ENCODE measurements around the gene TMEM82. TPM values are rescaled to one million over a fixed set of nuclear protein-coding genes. Genes with fewer than 3 reads are reported as not detected.

TMEM82 gene
- total RNA-seq, 1 donor from 2014 or later: not detected

DNA sequence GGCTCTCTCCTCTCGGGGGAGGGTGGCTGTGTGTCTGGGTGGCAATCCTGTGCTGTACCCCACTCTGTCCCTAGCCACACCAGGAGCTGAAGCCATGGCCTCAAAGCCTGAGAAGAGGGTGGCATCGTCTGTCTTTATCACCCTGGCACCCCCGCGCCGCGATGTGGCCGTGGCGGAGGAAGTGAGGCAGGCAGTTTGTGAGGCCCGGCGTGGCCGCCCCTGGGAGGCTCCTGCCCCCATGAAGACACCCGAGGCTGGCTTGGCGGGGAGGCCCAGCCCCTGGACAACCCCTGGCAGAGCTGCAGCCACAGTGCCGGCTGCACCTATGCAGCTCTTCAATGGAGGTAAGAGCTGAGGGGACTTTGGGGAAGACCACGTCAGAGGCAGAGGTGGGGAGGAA, 22.6 kb downstream of the TMEM82 start:
- no peak overlapping the region for H3K27ac Mint-ChIP-seq (ENCODE audit: unreplicated experiment)
- peaks cover 18% of the 10 kb centered on the region for H3K4me1 Mint-ChIP-seq
- no peak for TF ChIP-seq CTCF (conservative IDR thresholded peaks at IDR 0.05)
- DNase-seq (ENCODE audit: low read depth, low spot score): no peak
- H3K36me3 Mint-ChIP-seq (ENCODE audit: low read depth): no peaks in the 10 kb centered on the region
- H3K4me3 Mint-ChIP-seq: no peak overlapping the region
- H3K27me3 Mint-ChIP-seq (ENCODE audit: low read depth): peaks cover 14% of the 10 kb centered on the region
- H3K9me3 Mint-ChIP-seq: no peaks in the 10 kb centered on the region

DNA sequence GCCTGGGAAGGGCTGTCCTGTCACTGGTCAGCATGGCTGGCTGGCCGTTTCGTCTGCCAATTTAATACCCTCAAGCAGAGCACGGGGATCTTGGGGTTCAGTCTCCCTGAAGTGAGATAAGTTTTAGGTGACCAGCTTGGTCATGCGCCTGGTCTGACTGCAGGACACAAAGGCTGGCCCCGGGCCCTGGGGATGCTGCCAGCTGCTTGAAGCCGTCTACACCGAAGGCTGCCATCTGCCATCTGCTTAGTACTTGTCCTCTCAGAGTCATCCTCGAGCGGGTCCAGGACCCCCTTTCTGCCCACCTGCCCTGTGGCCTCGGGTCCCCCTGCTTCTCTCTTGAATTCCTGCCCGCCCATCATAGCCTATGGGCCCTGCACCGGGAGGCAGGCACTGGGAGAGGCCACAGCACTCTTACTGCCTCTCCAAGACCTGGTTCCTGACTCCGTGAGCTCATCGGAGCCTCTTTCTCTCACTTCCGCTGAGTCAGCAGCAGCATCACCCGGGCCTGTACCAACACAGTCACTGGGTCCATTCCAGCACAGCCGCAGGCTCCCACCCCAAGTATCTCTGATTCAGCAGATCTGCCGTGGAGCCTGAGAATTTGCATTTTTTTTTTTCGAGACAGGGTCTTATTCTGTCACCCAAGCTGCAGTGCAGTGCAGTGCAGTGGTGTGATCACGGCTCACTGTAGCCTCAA, 23.3 kb downstream of the TMEM82 start:
- no peak overlapping the region for H3K27ac Mint-ChIP-seq (ENCODE audit: unreplicated experiment)
- peaks cover 8% of the 10 kb centered on the region for H3K27me3 Mint-ChIP-seq (ENCODE audit: low read depth)
- no peak overlapping the region for H3K4me3 Mint-ChIP-seq
- DNase-seq (ENCODE audit: low read depth, low spot score): no peak
- H3K9me3 Mint-ChIP-seq: no peaks in the 10 kb centered on the region
- no peaks in the 10 kb centered on the region for H3K36me3 Mint-ChIP-seq (ENCODE audit: low read depth)
- peaks cover 15% of the 10 kb centered on the region for H3K4me1 Mint-ChIP-seq
- no peak for TF ChIP-seq CTCF (conservative IDR thresholded peaks at IDR 0.05)

DNA sequence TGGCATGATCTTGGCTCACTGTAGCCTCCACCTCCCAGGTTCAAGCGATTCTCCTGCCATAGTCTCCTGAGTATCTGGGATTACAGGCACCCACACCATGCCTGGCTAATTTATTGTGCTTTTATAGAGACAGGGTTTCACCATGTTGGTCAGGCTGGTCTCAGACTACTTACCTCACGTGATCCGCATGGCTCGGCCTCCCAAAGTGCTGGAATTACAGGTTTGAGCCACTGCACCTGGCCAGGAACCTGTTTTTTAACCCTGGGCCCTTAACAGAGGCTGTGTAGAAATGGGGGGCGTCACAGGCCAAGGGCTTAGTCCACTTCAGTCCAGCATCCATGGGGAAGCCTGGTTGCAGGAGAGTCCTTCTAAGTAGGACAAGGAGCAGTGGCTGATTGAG, 25.6 kb downstream of the TMEM82 start:
- Mint-ChIP-seq H3K9me3 (no peaks in the 10 kb centered on the region), H3K36me3 (ENCODE audit: low read depth) (no peaks in the 10 kb centered on the region), H3K4me3 (no peak overlapping the region), H3K27me3 (ENCODE audit: low read depth) (no peaks in the 10 kb centered on the region), H3K27ac (ENCODE audit: unreplicated experiment) (no peak overlapping the region), H3K4me1 (no peaks in the 10 kb centered on the region)
- DNase-seq (ENCODE audit: low read depth, low spot score): no peak
- no peak for TF ChIP-seq CTCF (conservative IDR thresholded peaks at IDR 0.05)

- H3K27me3 Mint-ChIP-seq (ENCODE audit: low read depth): no peaks in the 10 kb centered on the region
- H3K4me3 Mint-ChIP-seq: no peak overlapping the region
- no peak for DNase-seq (ENCODE audit: low read depth, low spot score)
- no peaks in the 10 kb centered on the region for H3K36me3 Mint-ChIP-seq (ENCODE audit: low read depth)
- H3K9me3 Mint-ChIP-seq: no peaks in the 10 kb centered on the region
- H3K27ac Mint-ChIP-seq (ENCODE audit: unreplicated experiment): no peak overlapping the region
- no peaks in the 10 kb centered on the region for H3K4me1 Mint-ChIP-seq
- no peak for TF ChIP-seq CTCF (conservative IDR thresholded peaks at IDR 0.05)
These were observed 26.1 kb downstream of the TMEM82 start for GRCh38 chr1:15768388-15768787.

DNA sequence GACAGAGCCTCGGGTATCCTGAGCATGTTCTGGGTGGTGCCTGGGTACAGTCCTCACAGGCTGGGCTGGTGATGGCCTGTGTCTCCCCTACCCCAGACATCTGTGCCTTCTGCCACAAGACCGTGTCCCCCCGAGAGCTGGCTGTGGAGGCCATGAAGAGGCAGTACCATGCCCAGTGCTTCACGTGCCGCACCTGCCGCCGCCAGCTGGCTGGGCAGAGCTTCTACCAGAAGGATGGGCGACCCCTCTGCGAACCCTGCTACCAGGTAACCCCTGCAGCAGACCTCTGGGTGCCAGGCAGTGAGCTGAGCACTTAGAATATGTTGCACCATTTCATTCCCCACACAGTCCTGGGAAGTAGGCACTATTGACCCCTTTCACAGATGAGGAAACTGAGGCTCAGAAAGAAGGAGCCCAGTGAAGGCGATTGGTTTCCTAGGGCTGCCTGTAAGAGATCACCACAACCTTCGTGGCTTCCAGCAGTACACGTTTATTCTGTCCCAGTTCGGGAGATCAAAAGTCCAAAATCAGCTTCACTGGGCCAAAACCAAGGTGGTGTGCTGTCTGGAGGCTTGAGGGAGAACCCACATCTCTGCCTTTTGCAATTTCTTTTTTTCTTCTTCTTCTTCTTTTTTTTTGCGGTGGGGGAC, 28.1 kb downstream of the TMEM82 start:
- peaks cover 2% of the 10 kb centered on the region for H3K36me3 Mint-ChIP-seq (ENCODE audit: low read depth)
- no peak for DNase-seq (ENCODE audit: low read depth, low spot score)
- H3K27me3 Mint-ChIP-seq (ENCODE audit: low read depth): no peaks in the 10 kb centered on the region
- no peak overlapping the region for H3K27ac Mint-ChIP-seq (ENCODE audit: unreplicated experiment)
- H3K4me3 Mint-ChIP-seq: no peak overlapping the region
- TF ChIP-seq CTCF (conservative IDR thresholded peaks at IDR 0.05): no peak
- no peaks in the 10 kb centered on the region for H3K9me3 Mint-ChIP-seq
- H3K4me1 Mint-ChIP-seq: no peaks in the 10 kb centered on the region

Measured in neural crest cell (in vitro differentiated cells).